Activated CD8-positive, alpha-beta memory T cell treated with anti-CD3 and anti-CD28 coated beads for 48 hours (primary cell): ENCODE data around the gene CEL.

Experiments
- DNase-seq, 3 experiments: peaks; one replicate each; pipeline ENCODE4 v3.0.0-alpha.2; 2020; ENCODE audit warnings: low read depth in 2 of 3, low spot score in 2 of 3

CEL gene

GRCh38 chr9:133101356-133102189 lies 39.8 kb downstream of the CEL start:
- DNase-seq: no peak

DNA sequence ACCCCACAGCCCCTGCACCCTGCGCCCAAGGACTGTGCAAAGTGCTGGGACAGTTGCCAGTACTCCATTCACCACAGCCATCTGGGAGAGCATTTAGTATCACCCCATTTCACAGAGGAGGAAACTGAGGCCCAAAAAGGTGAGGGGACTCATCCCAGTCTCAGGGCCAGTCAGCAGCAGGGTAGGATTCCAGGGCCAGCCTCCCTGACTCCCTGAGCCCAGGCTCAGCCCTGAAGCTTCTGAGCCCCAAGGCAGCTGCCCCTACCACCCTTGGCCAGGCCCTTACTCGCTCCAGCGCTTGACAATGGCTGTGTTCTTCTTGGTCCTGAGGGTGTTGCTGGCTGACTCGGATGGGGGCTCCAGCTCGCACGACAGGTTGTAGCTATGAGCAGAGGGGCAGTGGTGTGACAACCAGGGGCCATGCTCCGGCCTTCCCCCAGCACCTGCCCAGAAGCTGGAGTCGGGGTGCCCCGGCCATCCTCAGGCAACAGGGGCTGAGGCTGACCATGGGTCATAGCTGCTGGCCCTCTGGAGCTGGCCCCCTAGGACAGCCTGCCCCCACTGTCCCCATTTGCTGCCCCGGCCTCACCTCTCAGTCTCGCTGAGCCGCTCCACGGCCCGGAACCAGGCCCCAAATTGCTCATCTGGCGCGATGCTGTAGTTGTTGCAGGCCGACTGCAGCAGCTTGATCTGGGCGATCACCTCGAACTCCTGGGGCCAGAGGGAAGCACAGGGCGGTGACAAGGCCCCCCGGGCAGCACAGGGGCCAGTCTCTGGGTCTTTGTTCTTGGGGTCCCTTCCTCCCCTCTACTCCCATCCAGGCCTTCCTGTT lies 40.6 kb downstream of the CEL start:
- DNase-seq: no peak

GRCh38 chr9:133103183-133103986 lies 41.6 kb downstream of the CEL start:
- no peak for DNase-seq

DNA sequence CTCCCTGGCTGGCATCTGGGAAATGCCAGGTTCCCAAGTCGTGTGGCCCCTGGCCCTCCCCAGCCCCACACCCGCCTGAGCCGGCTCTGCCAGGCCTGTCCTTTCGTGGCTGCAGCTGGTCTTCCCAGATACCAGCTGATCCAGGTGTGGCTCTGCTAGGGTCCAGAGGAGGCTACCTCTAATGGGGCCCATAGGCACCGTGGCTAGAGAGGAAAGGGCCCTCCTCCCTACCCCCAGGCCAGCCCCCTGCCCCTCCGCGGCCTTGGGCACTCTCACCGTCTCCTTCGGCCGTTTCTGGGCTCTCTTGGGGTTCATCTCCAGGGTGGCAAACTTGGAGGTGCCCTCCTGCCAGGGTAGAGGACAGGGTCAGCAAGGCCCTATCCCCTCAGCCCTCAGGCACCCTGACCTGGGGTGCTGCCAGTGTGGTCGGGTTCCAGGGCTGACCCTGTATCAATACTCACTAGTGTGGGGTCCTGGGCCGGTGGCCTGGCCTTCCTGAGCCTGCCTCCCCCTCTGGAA lies 42.3 kb downstream of the CEL start:
- DNase-seq: no peak

- DNase-seq: no peak
Measured at GRCh38 chr9:133104718-133105460, 43.1 kb downstream of the CEL start.

DNA sequence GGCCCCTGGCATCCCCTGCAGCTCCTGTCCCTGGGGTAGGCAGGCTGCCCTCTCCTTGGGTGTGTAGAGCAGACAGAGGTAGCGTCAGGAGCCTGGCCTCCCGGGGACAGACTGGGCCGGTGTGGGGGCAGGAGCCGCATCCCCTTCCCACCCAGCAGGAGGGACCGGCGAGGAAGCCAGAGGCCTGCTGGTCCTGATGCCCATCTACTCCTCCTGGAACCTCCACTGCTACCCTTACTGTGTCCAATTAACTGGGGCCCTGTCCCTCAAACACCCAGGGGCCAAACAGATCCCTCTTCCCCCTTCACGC lies 43.6 kb downstream of the CEL start:
- no peak for DNase-seq

GRCh38 chr9:133106511-133107244 lies 44.9 kb downstream of the CEL start:
- DNase-seq: no peak

GRCh38 chr9:133107245-133107722 lies 45.5 kb downstream of the CEL start:
- no peak for DNase-seq

GRCh38 chr9:133107961-133108793 lies 46.4 kb downstream of the CEL start:
- no peak for DNase-seq

DNA sequence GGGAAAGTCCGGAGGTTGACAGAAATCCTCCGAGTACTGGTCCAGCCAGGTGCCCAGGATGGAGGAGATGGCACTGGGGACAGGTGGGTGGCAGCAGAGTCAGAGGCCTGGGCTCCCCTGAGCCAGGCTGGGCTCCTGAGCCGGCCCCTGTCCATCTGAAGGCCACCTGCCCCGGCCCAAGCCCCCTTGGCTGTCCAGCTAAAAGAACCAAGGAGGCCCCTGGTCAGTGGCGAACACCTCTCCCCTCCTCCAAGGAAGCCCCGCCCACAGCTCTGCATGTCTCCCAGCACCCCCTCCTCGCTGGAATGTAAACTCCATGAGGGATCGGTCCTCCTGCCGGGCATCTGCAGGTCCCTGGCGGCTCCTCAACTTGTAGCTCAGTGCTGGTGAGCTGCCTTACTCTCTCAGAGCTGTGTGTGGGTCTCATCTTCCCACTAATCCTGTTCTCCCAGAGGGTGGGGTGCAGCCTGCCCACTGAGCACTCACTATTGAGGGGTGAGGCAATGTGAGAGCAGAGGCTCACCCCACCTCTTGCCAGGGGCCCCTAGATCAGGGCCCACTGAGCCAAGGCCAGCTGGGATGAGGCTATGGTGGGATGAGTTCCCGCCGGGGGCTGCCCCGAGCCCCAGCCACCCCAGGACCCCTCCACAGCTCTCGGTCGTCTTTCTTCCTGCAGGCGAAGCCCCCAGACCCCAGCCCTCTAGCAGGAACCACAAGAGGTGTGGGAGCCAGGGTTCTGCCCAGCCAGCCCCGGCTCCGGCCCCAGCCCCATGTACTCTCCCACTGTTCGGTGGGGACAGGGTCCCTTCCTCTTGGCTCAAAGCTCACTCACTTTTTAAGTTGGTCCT lies 47.2 kb downstream of the CEL start:
- DNase-seq: no peak

DNA sequence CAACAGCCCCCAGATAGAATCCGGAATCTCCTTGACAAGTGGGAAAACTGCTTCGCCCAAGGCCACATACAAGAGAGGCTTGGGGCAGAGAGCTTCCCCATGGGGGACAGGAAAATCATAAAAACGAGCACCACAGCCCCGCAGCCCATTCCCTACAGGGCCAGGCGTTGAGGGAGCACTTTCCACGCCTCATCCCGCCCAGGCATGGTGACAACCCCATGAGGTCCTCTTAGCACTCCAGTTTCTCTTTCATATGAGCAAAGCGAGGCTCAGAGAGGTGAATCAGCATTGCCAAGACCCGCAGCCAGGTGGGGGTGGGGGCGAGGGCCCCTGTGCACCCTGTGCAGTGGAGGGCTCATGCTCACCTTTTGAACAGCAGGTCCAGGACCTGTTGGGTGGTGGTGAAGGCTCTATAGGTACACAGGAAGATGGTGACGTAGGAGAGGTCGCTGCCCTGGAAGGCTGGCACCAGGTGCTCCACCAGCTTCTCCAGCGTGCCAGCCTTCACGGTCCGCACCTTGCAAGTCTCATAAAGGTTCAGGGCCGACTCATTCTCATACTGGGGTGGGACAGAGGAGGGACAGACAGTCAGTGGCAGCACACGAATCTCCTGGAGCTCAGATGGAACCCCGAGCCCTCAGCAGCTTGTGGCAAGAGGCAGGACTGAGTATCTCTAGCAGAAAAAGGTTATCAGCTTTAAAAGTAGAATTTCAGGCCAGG lies 48.3 kb downstream of the CEL start:
- no peak for DNase-seq

DNA sequence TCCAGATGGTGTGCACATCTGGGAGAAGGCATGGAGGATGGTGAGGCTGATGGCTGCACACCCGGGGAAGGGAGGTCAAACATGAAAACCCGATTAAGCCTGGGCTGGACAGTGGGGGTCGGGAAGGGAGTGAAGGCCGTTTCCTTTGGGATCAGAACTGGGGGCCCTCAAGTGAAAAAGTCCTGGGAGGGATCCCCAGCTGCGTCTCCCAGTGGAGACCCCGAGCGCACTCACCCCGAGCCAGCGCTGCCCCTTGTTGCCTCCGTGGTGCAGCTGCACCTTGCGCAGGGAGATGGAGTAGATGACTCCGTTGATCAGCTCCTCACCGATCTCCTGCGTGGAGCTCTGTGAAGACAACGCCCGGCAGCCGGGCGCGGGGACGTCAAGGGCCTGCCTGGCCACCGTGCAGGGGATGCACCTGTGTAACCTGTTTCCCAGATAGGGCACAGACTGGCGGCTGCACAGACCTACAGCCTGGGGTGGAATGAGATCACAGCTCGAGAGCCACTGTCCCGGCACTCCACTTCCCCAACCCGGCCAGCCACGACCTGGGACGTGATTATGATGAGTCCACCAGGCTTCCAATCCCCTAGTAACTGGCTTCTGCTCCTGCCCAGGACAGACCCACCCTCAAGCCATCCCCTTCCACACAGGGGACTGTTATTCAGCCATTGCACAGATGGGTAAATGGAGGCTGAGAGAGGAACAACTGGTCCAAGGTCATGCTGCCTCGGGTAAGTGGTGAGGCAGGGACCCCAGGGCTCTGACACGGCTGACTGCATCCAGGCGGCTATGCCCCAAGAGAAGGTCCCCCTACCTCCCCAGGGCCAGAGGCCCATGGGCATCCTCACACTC lies 50.3 kb downstream of the CEL start:
- DNase-seq: no peak

- DNase-seq: no peak
Measured at GRCh38 chr9:133112663-133113026, 50.9 kb downstream of the CEL start.

GRCh38 chr9:133113163-133113948 lies 51.6 kb downstream of the CEL start:
- no peak for DNase-seq

GRCh38 chr9:133113949-133114885 lies 52.4 kb downstream of the CEL start:
- no peak for DNase-seq
